KMS-11 (cell line): Measurements from ENCODE around the gene TMC5.

Experiments used
- H2AFZ ChIP-seq: fragments of 200-600 bp; sonication (generic); 2 replicates; pipeline ENCODE4 v1.6.1; 2016; ENCODE audit warnings: antibody characterized with exemption, mixed run types, low read depth
- H3K27ac ChIP-seq: fragments of 200-600 bp; sonication (generic); 2 replicates; pipeline ENCODE4 v1.6.1; 2016; ENCODE audit warnings: mild to moderate bottlenecking, mixed run types
- H3K27me3 ChIP-seq: fragments of 200-600 bp; sonication (generic); 2 replicates; pipeline ENCODE4 v1.6.1; 2017; ENCODE audit warnings: mild to moderate bottlenecking, low read depth, mixed run types, moderate library complexity; ENCODE audit not compliant: insufficient read depth
- H3K36me3 ChIP-seq: fragments of 200-600 bp; sonication (generic); 2 replicates; pipeline ENCODE4 v1.6.1; 2017; ENCODE audit warnings: mild to moderate bottlenecking, mixed run types; ENCODE audit not compliant: insufficient read depth
- H3K4me1 ChIP-seq: fragments of 200-600 bp; sonication (generic); 2 replicates; pipeline ENCODE4 v1.6.1; 2016; ENCODE audit warnings: mild to moderate bottlenecking, low read depth, mixed run types; ENCODE audit not compliant: poor library complexity, severe bottlenecking
- H3K4me2 ChIP-seq: fragments of 200-600 bp; sonication (generic); 2 replicates; pipeline ENCODE4 v1.7.0; 2016; ENCODE audit warnings: mild to moderate bottlenecking, mixed run types
- H3K4me3 ChIP-seq: fragments of 200-600 bp; sonication (generic); IDR thresholded peaks from 2 replicates; pipeline ENCODE4 v1.6.1; 2017; ENCODE audit warnings: low read depth, low read length, mixed read lengths; ENCODE audit not compliant: insufficient read depth
- H3K79me2 ChIP-seq: fragments of 200-600 bp; sonication (generic); 2 replicates; pipeline ENCODE4 v1.6.1; 2016; ENCODE audit warnings: low read depth, mixed run types; ENCODE audit not compliant: insufficient read depth
- H3K9ac ChIP-seq: fragments of 200-600 bp; sonication (generic); 2 replicates; pipeline ENCODE4 v1.6.1; 2016; ENCODE audit warnings: mild to moderate bottlenecking, mixed run types
- H4K20me1 ChIP-seq: fragments of 200-600 bp; sonication (generic); 2 replicates; pipeline ENCODE4 v1.6.1; 2016; ENCODE audit warnings: mild to moderate bottlenecking, mixed run types; ENCODE audit not compliant: insufficient read depth
- CTCF ChIP-seq: fragments of 200-600 bp; sonication (generic); conservative IDR thresholded peaks from 2 replicates; pipeline ENCODE4 v1.6.1; 2017; ENCODE audit warnings: low read depth, mild to moderate bottlenecking, antibody characterized with exemption, low read length, moderate library complexity, mixed read lengths

The TMC5 gene

GRCh38 chr16:19513377-19514053 lies 95.8 kb downstream of the TMC5 start:
- H3K36me3 ChIP-seq, result peaks cover 8% of the 10 kb centered on the region; the same call in 1 of the 2 replicates
- H3K4me3 ChIP-seq, result no peak overlapping the region
- H3K9ac ChIP-seq, result no peak overlapping the region
- H3K4me2 ChIP-seq, result no peak overlapping the region
- H3K27me3 ChIP-seq, result no peaks in the 10 kb centered on the region
- H3K27ac ChIP-seq, result no peak overlapping the region
- no peaks in the 10 kb centered on the region for H4K20me1 ChIP-seq
- TF ChIP-seq CTCF, result no peak
- peaks cover 16% of the 10 kb centered on the region for H3K4me1 ChIP-seq
- H3K79me2 ChIP-seq, result peaks cover 6% of the 10 kb centered on the region; the same call in 1 of the 2 replicates
- no peak overlapping the region for H2AFZ ChIP-seq

GRCh38 chr16:19515757-19516156 lies 98.1 kb downstream of the TMC5 start:
- no peak for TF ChIP-seq CTCF
- H3K27me3 ChIP-seq, result no peaks in the 10 kb centered on the region
- H3K9ac ChIP-seq, result no peak overlapping the region
- no peaks in the 10 kb centered on the region for H4K20me1 ChIP-seq
- H3K36me3 ChIP-seq, result peaks cover 8% of the 10 kb centered on the region; the same call in 1 of the 2 replicates
- peaks cover 29% of the 10 kb centered on the region for H3K4me1 ChIP-seq
- H2AFZ ChIP-seq, result no peak overlapping the region
- H3K4me2 ChIP-seq, result no peak overlapping the region
- no peak overlapping the region for H3K4me3 ChIP-seq
- no peak overlapping the region for H3K27ac ChIP-seq
- H3K79me2 ChIP-seq, result peaks cover 25% of the 10 kb centered on the region

- Histone ChIP-seq H3K27me3 (no peaks in the 10 kb centered on the region), H3K27ac (no peak overlapping the region), H3K4me1 (peaks cover 35% of the 10 kb centered on the region), H3K4me3 (no peak overlapping the region), H3K79me2 (peaks cover 25% of the 10 kb centered on the region), H3K4me2 (no peak overlapping the region), H3K36me3 (peaks cover 8% of the 10 kb centered on the region; the same call in 1 of the 2 replicates), H4K20me1 (no peaks in the 10 kb centered on the region), H3K9ac (no peak overlapping the region), H2AFZ (no peak overlapping the region)
- no peak for TF ChIP-seq CTCF
Measured at GRCh38 chr16:19517424-19518089, 99.9 kb downstream of the TMC5 start.

GRCh38 chr16:19518388-19518787 lies 100.7 kb downstream of the TMC5 start:
- peaks cover 8% of the 10 kb centered on the region; the same call in 1 of the 2 replicates for H3K36me3 ChIP-seq
- H2AFZ ChIP-seq, result no peak overlapping the region
- H3K79me2 ChIP-seq, result peaks cover 25% of the 10 kb centered on the region
- H3K4me1 ChIP-seq, result peaks cover 43% of the 10 kb centered on the region
- H3K4me3 ChIP-seq, result no peak overlapping the region
- no peak overlapping the region for H3K9ac ChIP-seq
- no peak overlapping the region for H3K27ac ChIP-seq
- no peaks in the 10 kb centered on the region for H3K27me3 ChIP-seq
- H3K4me2 ChIP-seq, result no peak overlapping the region
- no peaks in the 10 kb centered on the region for H4K20me1 ChIP-seq
- no peak for TF ChIP-seq CTCF
